ENCODE data around the gene ELN. TPM values are rescaled to one million over a fixed set of nuclear protein-coding genes. Genes with fewer than 3 reads are reported as not detected.

ELN gene
- polyA plus RNA-seq, 1 donor (not counting 4 experiments of a cell fraction or from before 2014, with no cell fraction given): not detected

GRCh38 chr7:74063223-74063641 is 35.3 kb downstream of the ELN start:
- DNase-seq (ENCODE audit: low read depth, low spot score) (no peak), FAIRE-seq (no peak)
- no peak overlapping the region for H3K27ac ChIP-seq (ENCODE audit: control insufficient read depth, insufficient read depth, low read length)
- H3K27me3 ChIP-seq (ENCODE audit: control insufficient read depth, extremely low read depth, insufficient read depth, low read length): peaks cover 6% of the 10 kb centered on the region
- H3K4me1 ChIP-seq (ENCODE audit: control insufficient read depth, extremely low read depth, insufficient read depth, low read length): peaks cover 18% of the 10 kb centered on the region
- H3K4me2 ChIP-seq (ENCODE audit: control insufficient read depth, extremely low read depth, insufficient read depth, low read depth, low read length): no peak overlapping the region
- H4K20me1 ChIP-seq (ENCODE audit: control insufficient read depth, extremely low read depth, insufficient read depth, low read length): no peaks in the 10 kb centered on the region
- no peaks in the 10 kb centered on the region for H3K9me3 ChIP-seq (ENCODE audit: control insufficient read depth, low read depth, low read length)
- H3K79me2 ChIP-seq (ENCODE audit: control insufficient read depth, insufficient read depth, low read length): no peaks in the 10 kb centered on the region
- dilution Hi-C loops (cut with MboI; ENCODE audit: extremely low pct_ligation_motif_present, low sequenced_read_pairs): no loop called here
- H3K9me1 ChIP-seq (ENCODE audit: control insufficient read depth, extremely low read depth, insufficient read depth, low read length): no peaks in the 10 kb centered on the region
- H3K36me3 ChIP-seq (ENCODE audit: control insufficient read depth in 2 of 2, extremely low read depth in 1 of 2, insufficient read depth in 2 of 2, low read length in 2 of 2): no peaks in the 10 kb centered on the region
- H2AFZ ChIP-seq (ENCODE audit: control insufficient read depth, low read length): no peak overlapping the region
- H3K9ac ChIP-seq (ENCODE audit: control insufficient read depth, extremely low read depth, insufficient read depth, low read length): no peak overlapping the region
- TF ChIP-seq EZH2 (IDR thresholded peaks at IDR 0.05; ENCODE audit: low read length) (no peak), CTCF (optimal IDR thresholded peaks at IDR 0.05 in 1 of 3, IDR thresholded peaks at IDR 0.05 in 1 of 3, conservative IDR thresholded peaks at IDR 0.05 in 1 of 3; ENCODE audit: extremely low read depth in 1 of 3, insufficient read depth in 2 of 3, low read length in 3 of 3) (no peak)
- H3K4me3 ChIP-seq (ENCODE audit: control insufficient read depth in 2 of 3, extremely low read depth in 1 of 3, insufficient read depth in 2 of 3, low read depth in 1 of 3, low read length in 3 of 3): no peak overlapping the region

GRCh38 chr7:74063646-74064045 is 35.7 kb downstream of the ELN start:
- no peaks in the 10 kb centered on the region for H3K79me2 ChIP-seq (ENCODE audit: control insufficient read depth, insufficient read depth, low read length)
- no peak for TF ChIP-seq CTCF (optimal IDR thresholded peaks at IDR 0.05 in 1 of 3, IDR thresholded peaks at IDR 0.05 in 1 of 3, conservative IDR thresholded peaks at IDR 0.05 in 1 of 3; ENCODE audit: extremely low read depth in 1 of 3, insufficient read depth in 2 of 3, low read length in 3 of 3)
- no peak for TF ChIP-seq EZH2 (IDR thresholded peaks at IDR 0.05; ENCODE audit: low read length)
- no peak overlapping the region for H3K4me2 ChIP-seq (ENCODE audit: control insufficient read depth, extremely low read depth, insufficient read depth, low read depth, low read length)
- DNase-seq (ENCODE audit: low read depth, low spot score): no peak
- no peak overlapping the region for H3K4me3 ChIP-seq (ENCODE audit: control insufficient read depth in 2 of 3, extremely low read depth in 1 of 3, insufficient read depth in 2 of 3, low read depth in 1 of 3, low read length in 3 of 3)
- H3K27ac ChIP-seq (ENCODE audit: control insufficient read depth, insufficient read depth, low read length): no peak overlapping the region
- peaks cover 2% of the 10 kb centered on the region for H3K27me3 ChIP-seq (ENCODE audit: control insufficient read depth, extremely low read depth, insufficient read depth, low read length)
- peaks cover 18% of the 10 kb centered on the region for H3K4me1 ChIP-seq (ENCODE audit: control insufficient read depth, extremely low read depth, insufficient read depth, low read length)
- dilution Hi-C loops (cut with MboI; ENCODE audit: extremely low pct_ligation_motif_present, low sequenced_read_pairs): no loop called here
- no peak for FAIRE-seq
- no peaks in the 10 kb centered on the region for H4K20me1 ChIP-seq (ENCODE audit: control insufficient read depth, extremely low read depth, insufficient read depth, low read length)
- H2AFZ ChIP-seq (ENCODE audit: control insufficient read depth, low read length): no peak overlapping the region
- no peak overlapping the region for H3K9ac ChIP-seq (ENCODE audit: control insufficient read depth, extremely low read depth, insufficient read depth, low read length)
- H3K36me3 ChIP-seq (ENCODE audit: control insufficient read depth in 2 of 2, extremely low read depth in 1 of 2, insufficient read depth in 2 of 2, low read length in 2 of 2): no peaks in the 10 kb centered on the region
- no peaks in the 10 kb centered on the region for H3K9me1 ChIP-seq (ENCODE audit: control insufficient read depth, extremely low read depth, insufficient read depth, low read length)
- no peaks in the 10 kb centered on the region for H3K9me3 ChIP-seq (ENCODE audit: control insufficient read depth, low read depth, low read length)
